Smooth muscle cell (in vitro differentiated cells): ENCODE results near the gene HAPLN3. TPM values are rescaled to one million over a fixed set of nuclear protein-coding genes. Genes with fewer than 3 reads are reported as not detected.
"Not testable (repeated sequence)": the region's sequence is repeated elsewhere in the genome, so short reads cannot be mapped to it uniquely, and the experiment has no call there.

Experiments used
- DNase-seq: peaks from one replicate; lab custom pipeline; 2025; ENCODE audit not compliant: unreplicated experiment; lab: John Stamatoyannopoulos, UW
- H2AFZ ChIP-seq: fragments of 200-600 bp; sonication (generic); 2 replicates; pipeline ENCODE4 v1.6.0; 2016; ENCODE audit warnings: antibody characterized with exemption, low read depth, mild to moderate bottlenecking
- H3F3A ChIP-seq: fragments of 200-600 bp; sonication (generic); 2 replicates; pipeline ENCODE4 v1.6.0; 2017; ENCODE audit warnings: antibody characterized with exemption, low read depth
- H3K27ac ChIP-seq: fragments of 200-600 bp; sonication (generic); 2 replicates; pipeline ENCODE4 v1.5.1; 2016; ENCODE audit warnings: low read depth, mild to moderate bottlenecking
- H3K27me3 ChIP-seq: fragments of 200-600 bp; sonication (generic); 2 replicates; pipeline ENCODE4 v1.6.1; 2016; ENCODE audit warnings: low read depth, mild to moderate bottlenecking
- H3K36me3 ChIP-seq: fragments of 200-600 bp; sonication (generic); 2 replicates; pipeline ENCODE4 v1.5.1; 2016; ENCODE audit warnings: low read depth
- H3K4me1 ChIP-seq: fragments of 200-600 bp; sonication (generic); 2 replicates; pipeline ENCODE4 v1.5.1; 2016; ENCODE audit warnings: low read depth
- H3K4me2 ChIP-seq: fragments of 200-600 bp; sonication (generic); 2 replicates; pipeline ENCODE4 v1.6.0; 2016; ENCODE audit warnings: mild to moderate bottlenecking
- H3K4me3 ChIP-seq: fragments of 200-600 bp; sonication (generic); 2 replicates; pipeline ENCODE4 v1.5.1; 2016; ENCODE audit warnings: mild to moderate bottlenecking
- H3K79me2 ChIP-seq: fragments of 200-600 bp; sonication (generic); 2 replicates; pipeline ENCODE4 v1.6.0; 2016; ENCODE audit warnings: low read depth, mild to moderate bottlenecking
- H3K9ac ChIP-seq: fragments of 200-600 bp; sonication (generic); 2 replicates; pipeline ENCODE4 v1.6.0; 2016; ENCODE audit warnings: low read depth
- H3K9me3 ChIP-seq: fragments of 200-600 bp; sonication (generic); replicated peaks from 2 replicates; pipeline ENCODE4 v1.5.1; 2016; ENCODE audit warnings: low read depth
- H4K20me1 ChIP-seq: fragments of 200-600 bp; sonication (generic); 2 replicates; pipeline ENCODE4 v1.6.0; 2016; ENCODE audit warnings: low read depth
- CTCF ChIP-seq: fragments of 200-600 bp; sonication (generic); IDR thresholded peaks from 2 replicates; pipeline ENCODE4 v1.5.1; 2017; ENCODE audit warnings: borderline replicate concordance, mild to moderate bottlenecking, antibody characterized with exemption; ENCODE audit not compliant: insufficient read depth, poor library complexity, severe bottlenecking
- WGBS: methylation state at CpG from one replicate; pipeline ENCODE4 v1.1.7; 2016; ENCODE audit warnings: low lambda C conversion rate; 5-methylcytosine and 5-hydroxymethylcytosine counted together
- polyA plus RNA-seq: library from polyadenylated mRNA; unstranded; fragments of >200 nt; fragmentation: Nextera tagmentation; extraction: Ambion mirVana; gene quantifications from 2 replicates; pipeline ENCODE4 v1.2.1, GENCODE V29; 2016
- total RNA-seq: library from RNA; depleted of rRNA; stranded (reverse); fragments of >200 nt; gene quantifications from 2 replicates; pipeline ENCODE4 v1.2.3, GENCODE V29; 2014

HAPLN3 gene
- total and polyA plus RNA-seq, 2 experiments from 2014 or later: 4.5 to 5.2 TPM

- Histone ChIP-seq H3K9me3 (no peaks in the 10 kb centered on the region), H3F3A (no peaks in the 10 kb centered on the region), H3K4me2 (no peak overlapping the region), H4K20me1 (no peaks in the 10 kb centered on the region), H3K36me3 (no peaks in the 10 kb centered on the region), H3K79me2 (no peaks in the 10 kb centered on the region), H3K4me1 (no peaks in the 10 kb centered on the region), H2AFZ (no peak overlapping the region), H3K4me3 (no peak overlapping the region), H3K27me3 (no peaks in the 10 kb centered on the region), H3K27ac (no peak overlapping the region), H3K9ac (no peak overlapping the region)
- DNase-seq: no peak
- TF ChIP-seq CTCF: no peak
- WGBS: 85% methylated on average over 15 of the region's 15 CpGs
Observed at GRCh38 chr15:88938802-88939485, 43.6 kb upstream of the HAPLN3 start.

DNA sequence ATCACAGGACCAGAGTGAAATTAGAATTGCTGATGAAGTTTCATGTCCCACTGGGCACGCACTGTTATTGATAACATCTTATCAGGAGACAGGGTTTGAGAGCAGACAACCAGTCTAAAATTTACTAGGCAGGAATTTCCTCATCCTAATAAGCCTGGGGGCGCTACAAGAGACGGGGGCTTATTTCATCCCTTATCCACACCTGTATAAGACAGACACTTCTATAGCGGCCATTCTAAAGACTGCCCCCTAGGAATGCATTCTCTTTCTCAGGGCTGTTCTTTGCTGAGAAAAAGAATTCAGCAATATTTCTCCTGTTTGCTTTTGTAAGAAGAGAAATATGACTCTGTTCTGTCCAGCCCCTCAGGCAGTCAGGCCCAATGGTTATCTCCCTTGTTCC is 39.1 kb upstream of the HAPLN3 start:
- H3K27me3 ChIP-seq, H4K20me1 ChIP-seq, H3K36me3 ChIP-seq, DNase-seq, H3K4me3 ChIP-seq, H3K9ac ChIP-seq, H2AFZ ChIP-seq, H3K4me1 ChIP-seq, H3K9me3 ChIP-seq, H3F3A ChIP-seq, H3K27ac ChIP-seq, H3K79me2 ChIP-seq, H3K4me2 ChIP-seq: not testable (repeated sequence)
- 87% methylated on average over 4 of the region's 4 CpGs for WGBS

GRCh38 chr15:88932875-88933330 is 37.6 kb upstream of the HAPLN3 start:
- H3K9ac ChIP-seq: no peak overlapping the region
- H3K27ac ChIP-seq: no peak overlapping the region
- DNase-seq: no peak
- no peaks in the 10 kb centered on the region for H3K9me3 ChIP-seq
- no peak overlapping the region for H2AFZ ChIP-seq
- 88% methylated on average over 1 of the region's 1 CpG for WGBS
- H3F3A ChIP-seq: no peaks in the 10 kb centered on the region
- H3K4me3 ChIP-seq: no peak overlapping the region
- TF ChIP-seq CTCF: no peak
- H3K36me3 ChIP-seq: no peaks in the 10 kb centered on the region
- no peaks in the 10 kb centered on the region for H3K27me3 ChIP-seq
- no peaks in the 10 kb centered on the region for H3K79me2 ChIP-seq
- no peaks in the 10 kb centered on the region for H3K4me1 ChIP-seq
- H3K4me2 ChIP-seq: no peak overlapping the region
- H4K20me1 ChIP-seq: no peaks in the 10 kb centered on the region

DNA sequence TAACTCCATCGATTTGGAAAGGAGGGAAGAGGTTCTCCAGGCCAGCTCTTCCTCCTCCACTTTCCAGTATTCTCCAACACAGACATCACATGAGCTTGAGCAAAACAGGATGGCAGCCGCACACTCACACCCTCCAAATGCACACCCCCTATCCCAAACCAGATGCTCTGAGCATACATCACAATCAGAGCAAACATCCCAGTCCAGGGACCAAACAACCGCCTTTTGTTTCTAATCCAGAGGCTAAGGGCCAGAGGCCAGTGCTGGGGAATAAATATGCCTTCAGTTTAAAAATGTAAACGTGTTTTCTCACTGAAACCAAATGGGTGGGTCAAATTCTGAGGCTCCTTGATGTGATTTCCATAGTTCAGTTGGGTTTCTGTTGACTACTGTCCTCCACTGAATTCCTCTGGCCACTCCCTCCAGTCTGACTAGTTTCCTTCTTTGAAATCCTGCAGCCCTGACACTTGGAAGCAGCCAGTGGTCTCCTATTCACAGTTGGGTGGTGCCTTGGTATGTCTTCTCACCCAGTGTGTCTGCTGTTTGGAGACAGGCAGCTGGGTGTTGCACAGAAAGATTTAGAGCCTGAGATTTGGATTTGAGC is 37.0 kb upstream of the HAPLN3 start:
- Histone ChIP-seq H4K20me1 (no peaks in the 10 kb centered on the region), H3K4me2 (no peak overlapping the region), H2AFZ (no peak overlapping the region), H3K79me2 (no peaks in the 10 kb centered on the region), H3K4me1 (no peaks in the 10 kb centered on the region), H3K9me3 (no peaks in the 10 kb centered on the region), H3K9ac (no peak overlapping the region), H3K4me3 (no peak overlapping the region), H3F3A (no peaks in the 10 kb centered on the region), H3K27ac (no peak overlapping the region), H3K27me3 (no peaks in the 10 kb centered on the region), H3K36me3 (no peaks in the 10 kb centered on the region)
- WGBS: 74% methylated on average over 4 of the region's 4 CpGs
- TF ChIP-seq CTCF: no peak
- DNase-seq: no peak
